Natural killer cell (primary cell): ENCODE measurements around the gene PEPD. TPM values are rescaled to one million over a fixed set of nuclear protein-coding genes. Genes with fewer than 3 reads are reported as not detected.

ENCODE experiments used
- ATAC-seq, 3 donors: fragments of 150-1000 bp in 2 of 3; fragments of 200-7000 bp in 1 of 3; cut with Tn5 transposase; 1 replicate in 1 of 3; 2 replicates in 2 of 3; pipeline ENCODE4 v1.10.0; 2021; ENCODE audit warnings: mild to moderate bottlenecking in 2 of 3, moderate library complexity in 2 of 3
- DNase-seq, 2 donors: peaks; one replicate each; pipeline versions ENCODE4 v3.0.0 to v3.0.0-alpha.2; 2013 to 2021; ENCODE audit warnings: mixed read lengths in 1 of 2
- H3K27ac ChIP-seq: one replicate; pipeline ENCODE4 v1.5.1; 2013; ENCODE audit warnings: mild to moderate bottlenecking, low read length
- H3K27me3 ChIP-seq: one replicate; pipeline ENCODE4 v1.6.1; 2013; ENCODE audit warnings: low read length; ENCODE audit not compliant: control insufficient read depth, insufficient read depth
- H3K36me3 ChIP-seq: one replicate; pipeline ENCODE4 v1.6.1; 2013; ENCODE audit warnings: low read length; ENCODE audit not compliant: control insufficient read depth, insufficient read depth
- H3K4me1 ChIP-seq: one replicate; pipeline ENCODE4 v1.6.1; 2013; ENCODE audit warnings: low read length; ENCODE audit not compliant: control insufficient read depth, insufficient read depth
- H3K4me3 ChIP-seq: one replicate; pipeline ENCODE4 v1.5.1; 2013; ENCODE audit warnings: low read length
- H3K9me3 ChIP-seq: one replicate; pipeline ENCODE4 v1.6.1; 2013; ENCODE audit warnings: low read length; ENCODE audit not compliant: control insufficient read depth, insufficient read depth
- H3K27ac Mint-ChIP-seq, 2 donors: one replicate each; pipeline ENCODE4 v1.8.0; 2022; ENCODE audit warnings: mild to moderate bottlenecking in 2 of 2, mixed read lengths in 2 of 2, moderate library complexity in 1 of 2
- H3K27me3 Mint-ChIP-seq, 2 donors: one replicate each; pipeline ENCODE4 v1.8.0; 2022; ENCODE audit warnings: low read depth in 2 of 2, mixed read lengths in 2 of 2
- H3K36me3 Mint-ChIP-seq: one replicate; pipeline ENCODE4 v1.8.0; 2022; ENCODE audit warnings: mixed read lengths
- H3K4me1 Mint-ChIP-seq, 2 donors: one replicate each; pipeline ENCODE4 v1.8.0; 2022; ENCODE audit warnings: mixed read lengths in 2 of 2
- H3K4me3 Mint-ChIP-seq: one replicate; pipeline ENCODE4 v1.8.0; 2022; ENCODE audit warnings: mild to moderate bottlenecking, moderate library complexity, mixed read lengths
- H3K9me3 Mint-ChIP-seq, 2 donors: one replicate each; pipeline ENCODE4 v1.8.0; 2022; ENCODE audit warnings: mixed read lengths in 2 of 2
- CTCF ChIP-seq: fragments of 200-600 bp; IDR thresholded peaks from one replicate; pipeline ENCODE4 v1.8.0; 2022; ENCODE audit warnings: antibody characterized with exemption
- WGBS: methylation state at CpG from one replicate; pipeline ENCODE4 v1.1.7; 2013; ENCODE audit warnings: missing lambda C conversion rate; ENCODE audit not compliant: insufficient coverage; 5-methylcytosine and 5-hydroxymethylcytosine counted together
- intact Hi-C: fragments of 100-400 bp; cut with micrococcal nuclease; formaldehyde crosslinking; loops from one replicate; pipeline ENCODE4 v1.14.2; 2022
- total RNA-seq, 4 donors: library from RNA; stranded (reverse); fragments of 120-200 nt in 1 of 4; gene quantifications; one replicate each; pipeline versions ENCODE4 v1.2.3 to v1.2.4, GENCODE V29; 2013 to 2022

Gene PEPD
- total RNA-seq, 3 donors from 2014 or later (not counting 1 experiment from before 2014, with no cell fraction given), result 33.9 to 42.2 (median 40.9) TPM

DNA sequence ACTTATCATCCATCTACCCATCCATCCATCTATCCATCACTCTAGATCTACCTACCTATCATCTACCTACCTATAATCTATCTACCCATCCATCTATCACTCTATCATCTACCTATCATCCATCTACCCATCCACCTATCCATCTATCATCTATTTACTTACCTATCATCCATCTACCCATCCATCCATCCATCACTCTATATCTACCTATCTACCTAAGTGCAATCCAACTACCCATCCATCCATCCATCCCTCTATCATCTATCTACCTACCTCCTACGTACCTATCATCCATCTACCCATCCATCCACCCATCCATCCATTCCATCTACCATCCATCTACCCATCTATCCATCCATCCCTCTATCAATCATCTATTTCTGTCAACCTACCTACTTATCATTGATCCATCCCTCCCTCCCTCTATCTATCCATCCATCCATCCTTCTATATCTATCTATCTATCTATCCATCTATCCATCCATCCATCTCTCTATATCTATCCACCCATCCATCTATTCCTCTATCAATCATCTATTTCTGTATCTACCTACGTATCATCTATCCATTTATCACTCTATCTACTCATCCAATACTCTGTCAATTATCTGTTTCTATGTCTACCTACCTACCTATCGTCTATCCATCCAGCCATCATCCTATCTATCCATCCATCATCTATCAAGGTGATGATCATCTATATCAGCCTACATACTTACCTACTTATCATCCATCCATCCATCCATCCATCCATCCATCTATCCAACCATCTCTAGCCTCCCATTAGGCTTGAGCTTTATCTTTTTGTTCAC, 99.0 kb downstream of the PEPD start:
- Histone ChIP-seq H3K27me3 (no peaks in the 10 kb centered on the region), H3K4me3 (no peak overlapping the region), H3K27ac (no peak overlapping the region), H3K9me3 (no peaks in the 10 kb centered on the region), H3K4me1 (no peaks in the 10 kb centered on the region), H3K36me3 (no peaks in the 10 kb centered on the region)
- Mint-ChIP-seq H3K9me3 (no peaks in the 10 kb centered on the region), H3K4me1 (no peaks in the 10 kb centered on the region), H3K27ac (no peak overlapping the region), H3K36me3 (no peaks in the 10 kb centered on the region), H3K4me3 (no peak overlapping the region), H3K27me3 (no peaks in the 10 kb centered on the region)
- ATAC-seq (no peak), DNase-seq (no peak)
- no peak for TF ChIP-seq CTCF
- 93% methylated on average over 3 of the region's 3 CpGs for WGBS
- intact Hi-C loops, result no loop called here

DNA sequence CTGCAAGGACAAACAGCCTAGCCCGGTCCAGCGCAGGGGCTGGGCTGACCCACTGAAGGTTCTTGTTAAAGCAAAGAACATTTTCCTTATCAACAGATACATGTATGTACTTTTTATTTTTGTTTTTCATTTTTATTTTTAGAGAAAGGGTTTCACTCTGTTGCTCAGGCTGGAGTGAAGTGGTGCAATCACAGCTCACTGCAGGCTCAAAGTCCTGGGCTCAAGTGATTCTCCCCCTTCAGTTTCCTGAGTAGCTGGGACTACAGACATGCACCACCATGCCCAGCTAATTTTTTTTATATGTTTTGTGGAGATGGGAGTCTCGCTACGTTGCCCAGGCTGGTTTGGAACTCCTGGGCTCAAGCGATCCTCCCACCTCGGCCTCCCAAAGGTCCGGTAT, 100.2 kb downstream of the PEPD start:
- no peaks in the 10 kb centered on the region for H3K9me3 ChIP-seq

DNA sequence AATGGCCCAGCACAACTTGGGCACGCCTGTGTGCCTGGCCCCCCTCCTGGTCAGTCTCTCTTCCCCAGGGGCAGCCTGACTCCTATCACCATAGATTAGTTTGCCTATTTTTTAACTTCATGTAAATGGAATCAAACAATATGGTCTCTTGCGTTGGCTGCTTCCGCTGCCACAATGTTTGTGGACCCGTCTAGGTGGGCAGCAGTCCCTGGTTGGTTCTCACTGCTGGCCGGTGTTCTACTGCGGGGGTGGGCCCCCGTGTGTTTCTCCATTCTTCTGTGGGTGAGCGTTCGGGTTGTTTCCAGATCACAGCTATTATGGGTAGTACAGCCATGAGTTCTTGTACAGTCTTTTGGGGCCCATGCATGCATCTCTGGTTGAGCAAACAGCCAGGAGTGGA, 100.8 kb downstream of the PEPD start:
- Mint-ChIP-seq H3K36me3 (no peaks in the 10 kb centered on the region), H3K27me3 (no peaks in the 10 kb centered on the region), H3K4me3 (no peak overlapping the region), H3K27ac (no peak overlapping the region), H3K9me3 (no peaks in the 10 kb centered on the region), H3K4me1 (peaks cover 7 to 8% of the 10 kb centered on the region in 2 donors)
- no peak overlapping the region for H3K27ac ChIP-seq
- H3K27me3 ChIP-seq, result no peaks in the 10 kb centered on the region
- no peaks in the 10 kb centered on the region for H3K36me3 ChIP-seq
- H3K4me3 ChIP-seq, result no peak overlapping the region
- 90% methylated on average over 9 of the region's 9 CpGs for WGBS
- H3K4me1 ChIP-seq, result peaks cover 6% of the 10 kb centered on the region
- TF ChIP-seq CTCF, result no peak
- ATAC-seq, result no peak
- no peak for DNase-seq
- intact Hi-C loops, result no loop called here
- H3K9me3 ChIP-seq, result no peaks in the 10 kb centered on the region

More for the DNA sequence above, 100.2 kb downstream of the PEPD start:
- Mint-ChIP-seq H3K9me3 (no peaks in the 10 kb centered on the region), H3K4me3 (no peak overlapping the region), H3K27me3 (no peaks in the 10 kb centered on the region), H3K27ac (no peak overlapping the region), H3K36me3 (no peaks in the 10 kb centered on the region), H3K4me1 (peaks cover 5 to 6% of the 10 kb centered on the region in 2 donors)
- no peak overlapping the region for H3K4me3 ChIP-seq
- H3K4me1 ChIP-seq, result peaks cover 3% of the 10 kb centered on the region
- H3K36me3 ChIP-seq, result no peaks in the 10 kb centered on the region
- intact Hi-C loops, result no loop called here
- H3K27ac ChIP-seq, result no peak overlapping the region
- H3K27me3 ChIP-seq, result no peaks in the 10 kb centered on the region
- no peak for DNase-seq
- no peak for ATAC-seq
- no peak for TF ChIP-seq CTCF
- 97% methylated on average over 7 of the region's 7 CpGs for WGBS

- peaks cover 7 to 8% of the 10 kb centered on the region in 2 donors for H3K4me1 Mint-ChIP-seq
- no peak overlapping the region for H3K27ac Mint-ChIP-seq
- H3K27ac ChIP-seq, result no peak overlapping the region
- DNase-seq, result no peak
- WGBS, result 71% methylated on average over 6 of the region's 6 CpGs
- no peaks in the 10 kb centered on the region for H3K27me3 Mint-ChIP-seq
- intact Hi-C loops, result no loop called here
- no peaks in the 10 kb centered on the region for H3K9me3 Mint-ChIP-seq
- no peaks in the 10 kb centered on the region for H3K36me3 Mint-ChIP-seq
- H3K4me1 ChIP-seq, result peaks cover 6% of the 10 kb centered on the region
- H3K4me3 Mint-ChIP-seq, result no peak overlapping the region
- H3K27me3 ChIP-seq, result no peaks in the 10 kb centered on the region
- H3K9me3 ChIP-seq, result no peaks in the 10 kb centered on the region
- no peak for TF ChIP-seq CTCF
- H3K4me3 ChIP-seq, result no peak overlapping the region
- H3K36me3 ChIP-seq, result no peaks in the 10 kb centered on the region
- no peak for ATAC-seq
Measured at GRCh38 chr19:33419788-33420130, 101.8 kb downstream of the PEPD start.
